ENCODE measurements around the gene SPTA1. TPM values are rescaled to one million over a fixed set of nuclear protein-coding genes. Genes with fewer than 3 reads are reported as not detected.

The SPTA1 gene
- total RNA-seq, 1 donor from 2014 or later = 0.88 TPM

GRCh38 chr1:158687037-158687436, 522 bp upstream of the SPTA1 start:
- DNase-seq (ENCODE audit: low spot score) (no peak), ATAC-seq (no peak)

- ATAC-seq (no peak), DNase-seq (ENCODE audit: low spot score) (no peak)
These were observed 1.4 kb downstream of the SPTA1 start for GRCh38 chr1:158685085-158685484.

- ATAC-seq = no peak
- DNase-seq (ENCODE audit: low spot score) = no peak
These were observed 4.9 kb downstream of the SPTA1 start for GRCh38 chr1:158681606-158682005.

- DNase-seq (ENCODE audit: low spot score) (no peak), ATAC-seq (no peak)
These were observed 7.2 kb downstream of the SPTA1 start for GRCh38 chr1:158679289-158679688.

GRCh38 chr1:158675563-158676323, 10.8 kb downstream of the SPTA1 start:
- DNase-seq (ENCODE audit: low spot score) = no peak
- ATAC-seq = no peak

GRCh38 chr1:158674302-158674701, 12.2 kb downstream of the SPTA1 start:
- ATAC-seq = no peak

GRCh38 chr1:158666037-158666436, 20.5 kb downstream of the SPTA1 start:
- ATAC-seq = no peak
- no peak for DNase-seq (ENCODE audit: low spot score)

More at GRCh38 chr1:158674302-158674701, 12.2 kb downstream of the SPTA1 start:
- DNase-seq (ENCODE audit: low spot score) = no peak

GRCh38 chr1:158654571-158654970, 31.9 kb downstream of the SPTA1 start:
- no peak for DNase-seq (ENCODE audit: low spot score)
- no peak for ATAC-seq

- no peak for ATAC-seq
- no peak for DNase-seq (ENCODE audit: low spot score)
These were observed 32.4 kb downstream of the SPTA1 start for GRCh38 chr1:158654086-158654485.

- DNase-seq (ENCODE audit: low spot score) (no peak), ATAC-seq (no peak)
These were observed 33.7 kb downstream of the SPTA1 start for GRCh38 chr1:158652721-158653334.

GRCh38 chr1:158649052-158649451, 37.5 kb downstream of the SPTA1 start:
- DNase-seq (ENCODE audit: low spot score) (no peak), ATAC-seq (no peak)

GRCh38 chr1:158646465-158646864, 40.0 kb downstream of the SPTA1 start:
- ATAC-seq (no peak), DNase-seq (ENCODE audit: low spot score) (no peak)

GRCh38 chr1:158644449-158644848, 42.1 kb downstream of the SPTA1 start:
- DNase-seq (ENCODE audit: low spot score) (no peak), ATAC-seq (no peak)

- DNase-seq (ENCODE audit: low spot score) (no peak), ATAC-seq (no peak)
These were observed 47.6 kb downstream of the SPTA1 start for GRCh38 chr1:158638904-158639303.

GRCh38 chr1:158638146-158638545, 48.4 kb downstream of the SPTA1 start:
- no peak for DNase-seq (ENCODE audit: low spot score)
- no peak for ATAC-seq

- ATAC-seq (no peak), DNase-seq (ENCODE audit: low spot score) (no peak)
These were observed 72.8 kb downstream of the SPTA1 start for GRCh38 chr1:158613764-158614163.

- ATAC-seq (no peak), DNase-seq (ENCODE audit: low spot score) (no peak)
These were observed 74.6 kb downstream of the SPTA1 start for GRCh38 chr1:158611916-158612315.

GRCh38 chr1:158607296-158607695, 79.2 kb downstream of the SPTA1 start:
- DNase-seq (ENCODE audit: low spot score) (no peak), ATAC-seq (no peak)

GRCh38 chr1:158604968-158605367, 81.5 kb downstream of the SPTA1 start, which contains the start of gene OR10Z1:
Gene OR10Z1 (plus strand): TSS chr1:158605268. CDS start chr1:158606439, 1,171 bp downstream.
- DNase-seq (ENCODE audit: low spot score) = no peak
- no peak for ATAC-seq

- no peak for ATAC-seq
- no peak for DNase-seq (ENCODE audit: low spot score)
These were observed 85.8 kb downstream of the SPTA1 start for GRCh38 chr1:158600735-158601134.

- DNase-seq (ENCODE audit: low spot score) = no peak
- no peak for ATAC-seq
These were observed 99.6 kb downstream of the SPTA1 start for GRCh38 chr1:158586942-158587341.

GRCh38 chr1:158583962-158584361, 102.6 kb downstream of the SPTA1 start:
- DNase-seq (ENCODE audit: low spot score) = no peak
- ATAC-seq = no peak
